DOHH2 (cell line): ENCODE measurements around the gene CERS2.

Experiments
- H3F3A ChIP-seq: fragments of 200-600 bp; sonication (generic), shearing (Covaris generic); 2 replicates; pipeline ENCODE4 v1.6.0; 2016; ENCODE audit warnings: antibody characterized with exemption, mild to moderate bottlenecking; ENCODE audit not compliant: control insufficient read depth, insufficient read depth
- H3K27ac ChIP-seq: fragments of 200-600 bp; sonication (generic); 2 replicates; pipeline ENCODE4 v1.5.1; 2014; ENCODE audit warnings: low read depth, mild to moderate bottlenecking, low read length, moderate library complexity
- H3K27me3 ChIP-seq: fragments of 200-600 bp; sonication (generic); 2 replicates; pipeline ENCODE4 v1.6.1; 2014; ENCODE audit warnings: mild to moderate bottlenecking, low read length, mixed read lengths; ENCODE audit not compliant: control insufficient read depth
- H3K36me3 ChIP-seq: fragments of 200-600 bp; sonication (generic); 2 replicates; pipeline ENCODE4 v1.6.1; 2014; ENCODE audit warnings: mild to moderate bottlenecking, low read length, moderate library complexity, mixed read lengths; ENCODE audit not compliant: control insufficient read depth
- H3K4me1 ChIP-seq: fragments of 200-600 bp; sonication (generic); 2 replicates; pipeline ENCODE4 v1.6.1; 2014; ENCODE audit warnings: mild to moderate bottlenecking, low read length, mixed read lengths; ENCODE audit not compliant: control insufficient read depth
- H3K4me2 ChIP-seq: fragments of 200-600 bp; sonication (generic); 2 replicates; pipeline ENCODE4 v1.6.0; 2014; ENCODE audit warnings: mild to moderate bottlenecking, low read length, moderate library complexity
- H3K4me3 ChIP-seq: fragments of 200-600 bp; sonication (generic); 2 replicates; pipeline ENCODE4 v1.5.1; 2014; ENCODE audit warnings: mild to moderate bottlenecking, low read length, mixed read lengths
- H3K79me2 ChIP-seq: fragments of 200-600 bp; sonication (generic); 2 replicates; pipeline ENCODE4 v1.6.1; 2014; ENCODE audit warnings: mild to moderate bottlenecking, low read length, mixed read lengths; ENCODE audit not compliant: control insufficient read depth
- H3K9me2 ChIP-seq: fragments of 200-600 bp; sonication (generic); replicated peaks from 2 replicates; pipeline ENCODE4 v1.6.1; 2014; ENCODE audit warnings: mild to moderate bottlenecking, low read length, mixed read lengths; ENCODE audit not compliant: control insufficient read depth
- H3K9me3 ChIP-seq: fragments of 200-600 bp; sonication (generic); 2 replicates; pipeline ENCODE4 v1.6.1; 2014; ENCODE audit warnings: antibody characterized with exemption, low read length, mixed read lengths; ENCODE audit not compliant: control insufficient read depth, insufficient read depth
- H4K20me1 ChIP-seq: fragments of 200-600 bp; sonication (generic); 2 replicates; pipeline ENCODE4 v1.6.0; 2014; ENCODE audit warnings: low read depth, mild to moderate bottlenecking, antibody characterized with exemption, low read length, moderate library complexity; ENCODE audit not compliant: control insufficient read depth, insufficient read depth
- CTCF ChIP-seq: fragments of 200-600 bp; sonication (generic); IDR thresholded peaks from one replicate; pipeline ENCODE4 v1.5.1; 2014; ENCODE audit warnings: antibody characterized with exemption, mild to moderate bottlenecking, low read depth, low read length; ENCODE audit not compliant: poor library complexity, severe bottlenecking
- EZH2phosphoT487 ChIP-seq: fragments of 200-600 bp; sonication (generic); IDR thresholded peaks from 2 replicates; pipeline ENCODE4 v1.6.1; 2017; ENCODE audit warnings: borderline replicate concordance, mild to moderate bottlenecking, antibody characterized with exemption, low read length, moderate library complexity, mixed read lengths

CERS2 gene

GRCh38 chr1:150997126-150997872 is 22.7 kb upstream of the CERS2 start:
- no peaks in the 10 kb centered on the region for H3K4me1 ChIP-seq
- H3K9me2 ChIP-seq = no peaks in the 10 kb centered on the region
- H3K79me2 ChIP-seq = no peaks in the 10 kb centered on the region
- no peaks in the 10 kb centered on the region for H4K20me1 ChIP-seq
- H3K36me3 ChIP-seq = no peaks in the 10 kb centered on the region
- H3K4me3 ChIP-seq = no peak overlapping the region
- TF ChIP-seq EZH2phosphoT487 (no peak), CTCF (no peak)
- no peak overlapping the region for H3K4me2 ChIP-seq
- no peaks in the 10 kb centered on the region for H3F3A ChIP-seq
- H3K27me3 ChIP-seq = no peaks in the 10 kb centered on the region
- H3K27ac ChIP-seq = no peak overlapping the region
- H3K9me3 ChIP-seq = no peaks in the 10 kb centered on the region

- Histone ChIP-seq H3K27ac (no peak overlapping the region), H3K27me3 (no peaks in the 10 kb centered on the region), H3K4me3 (no peak overlapping the region), H4K20me1 (no peaks in the 10 kb centered on the region), H3K4me2 (no peak overlapping the region), H3K9me3 (no peaks in the 10 kb centered on the region), H3K79me2 (no peaks in the 10 kb centered on the region), H3K36me3 (no peaks in the 10 kb centered on the region), H3K9me2 (no peaks in the 10 kb centered on the region), H3F3A (no peaks in the 10 kb centered on the region), H3K4me1 (no peaks in the 10 kb centered on the region)
- TF ChIP-seq CTCF (peak; percentile 73), EZH2phosphoT487 (no peak)
These were observed 21.3 kb upstream of the CERS2 start for GRCh38 chr1:150995896-150996295.

DNA sequence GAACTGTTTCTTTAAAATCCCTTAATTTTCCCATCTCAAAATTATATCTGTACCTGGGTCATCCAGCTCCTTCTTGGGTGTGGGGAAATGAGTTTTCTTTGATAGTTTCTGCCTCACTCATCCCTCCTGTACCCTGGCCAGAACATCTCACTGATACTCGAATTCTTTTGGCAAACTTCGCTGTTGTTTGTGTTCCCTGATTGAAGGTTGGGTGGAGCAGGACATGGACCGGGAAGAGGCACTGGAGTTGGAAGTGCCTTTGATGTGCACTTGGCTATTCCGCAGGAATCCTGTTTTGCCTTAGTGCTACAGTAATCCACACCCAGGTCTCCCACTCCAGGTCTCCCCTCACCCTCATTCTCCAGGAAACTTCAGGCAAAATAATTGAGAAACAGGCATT is 20.8 kb upstream of the CERS2 start:
- no peaks in the 10 kb centered on the region for H3K79me2 ChIP-seq
- no peak overlapping the region for H3K27ac ChIP-seq
- no peaks in the 10 kb centered on the region for H3F3A ChIP-seq
- H3K9me3 ChIP-seq = no peaks in the 10 kb centered on the region
- H3K36me3 ChIP-seq = no peaks in the 10 kb centered on the region
- H3K4me1 ChIP-seq = no peaks in the 10 kb centered on the region
- no peak overlapping the region for H3K4me2 ChIP-seq
- H4K20me1 ChIP-seq = no peaks in the 10 kb centered on the region
- no peak for TF ChIP-seq EZH2phosphoT487
- no peak for TF ChIP-seq CTCF
- no peaks in the 10 kb centered on the region for H3K27me3 ChIP-seq
- H3K9me2 ChIP-seq = no peaks in the 10 kb centered on the region
- H3K4me3 ChIP-seq = no peak overlapping the region
